GM12874 (cell line): ENCODE data around the gene TCAP.

ENCODE experiments used
- TF ChIP-seq, protein P1 (sequence below): IDR thresholded peaks from 2 replicates; pipeline ENCODE4 v1.5.1; 2011; ENCODE audit warnings: low read depth, mild to moderate bottlenecking, control low read depth, low read length, moderate library complexity; ENCODE audit not compliant: insufficient read depth

The TCAP gene

DNA sequence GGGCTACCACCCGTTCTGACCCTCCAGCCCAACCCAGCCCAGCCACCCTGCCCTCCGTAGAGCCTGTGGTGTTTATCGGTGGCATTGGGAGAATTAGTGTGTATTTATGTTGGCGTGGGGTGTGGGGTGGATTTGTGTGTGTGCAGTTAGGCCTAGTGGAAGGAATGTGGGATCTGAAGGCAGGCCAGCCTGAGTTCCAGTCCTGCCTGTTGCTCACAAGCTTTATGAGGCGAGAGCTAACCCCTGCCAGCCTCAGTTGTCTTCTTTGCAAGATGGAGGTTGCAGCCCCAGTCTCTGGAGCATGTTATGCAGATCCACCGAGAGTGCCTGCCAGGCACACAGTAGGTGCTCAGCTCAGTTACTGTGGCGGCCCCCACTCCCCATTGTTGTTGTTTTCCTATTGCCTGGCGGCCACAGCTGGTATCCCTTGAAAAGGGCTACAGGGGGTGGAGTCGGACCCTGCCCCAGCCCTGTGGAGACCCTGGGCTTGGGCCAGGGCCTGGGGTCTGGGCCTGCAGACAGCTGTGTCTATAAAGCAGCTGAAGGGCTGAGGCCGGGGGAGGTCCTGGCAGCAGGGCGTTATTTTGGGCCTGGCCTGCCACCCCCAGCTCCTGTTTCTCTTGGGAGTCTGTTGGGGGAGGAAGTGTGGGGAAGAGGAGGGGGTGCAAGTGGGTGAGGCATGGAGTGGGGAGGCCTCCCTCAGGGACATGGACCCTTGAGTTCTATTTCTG, 39.8 kb downstream of the TCAP start:
- TF ChIP-seq, protein P1, sequence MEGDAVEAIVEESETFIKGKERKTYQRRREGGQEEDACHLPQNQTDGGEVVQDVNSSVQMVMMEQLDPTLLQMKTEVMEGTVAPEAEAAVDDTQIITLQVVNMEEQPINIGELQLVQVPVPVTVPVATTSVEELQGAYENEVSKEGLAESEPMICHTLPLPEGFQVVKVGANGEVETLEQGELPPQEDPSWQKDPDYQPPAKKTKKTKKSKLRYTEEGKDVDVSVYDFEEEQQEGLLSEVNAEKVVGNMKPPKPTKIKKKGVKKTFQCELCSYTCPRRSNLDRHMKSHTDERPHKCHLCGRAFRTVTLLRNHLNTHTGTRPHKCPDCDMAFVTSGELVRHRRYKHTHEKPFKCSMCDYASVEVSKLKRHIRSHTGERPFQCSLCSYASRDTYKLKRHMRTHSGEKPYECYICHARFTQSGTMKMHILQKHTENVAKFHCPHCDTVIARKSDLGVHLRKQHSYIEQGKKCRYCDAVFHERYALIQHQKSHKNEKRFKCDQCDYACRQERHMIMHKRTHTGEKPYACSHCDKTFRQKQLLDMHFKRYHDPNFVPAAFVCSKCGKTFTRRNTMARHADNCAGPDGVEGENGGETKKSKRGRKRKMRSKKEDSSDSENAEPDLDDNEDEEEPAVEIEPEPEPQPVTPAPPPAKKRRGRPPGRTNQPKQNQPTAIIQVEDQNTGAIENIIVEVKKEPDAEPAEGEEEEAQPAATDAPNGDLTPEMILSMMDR, result no peak

DNA sequence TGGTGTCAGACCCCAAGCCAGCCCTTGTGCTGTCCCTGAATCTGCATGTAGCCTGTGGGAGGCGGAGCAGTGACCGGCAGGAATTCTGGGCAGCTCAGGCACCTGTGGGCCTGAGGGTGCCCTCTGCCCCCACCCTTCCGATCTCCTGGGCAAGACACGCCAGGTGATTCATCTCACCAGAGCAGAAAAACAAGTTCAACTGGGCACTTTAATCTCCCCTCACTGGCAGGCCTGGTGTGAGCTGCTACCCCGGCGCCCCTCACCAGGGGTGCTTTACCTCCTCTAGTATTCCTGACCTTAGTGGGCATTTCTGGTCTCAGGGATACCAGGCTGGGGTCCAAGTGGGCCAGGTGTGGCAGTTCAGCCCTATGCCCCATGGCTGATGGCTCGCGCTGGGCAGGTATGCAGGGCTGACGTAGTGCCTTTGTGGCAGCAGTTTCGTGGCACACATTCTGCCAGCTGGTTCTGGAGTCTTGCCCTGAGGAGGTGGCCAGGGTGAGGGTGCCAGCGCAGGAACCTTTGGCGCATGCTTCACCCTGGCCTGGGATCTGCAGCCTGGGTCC, 40.7 kb downstream of the TCAP start:
- TF ChIP-seq, protein P1, result no peak

DNA sequence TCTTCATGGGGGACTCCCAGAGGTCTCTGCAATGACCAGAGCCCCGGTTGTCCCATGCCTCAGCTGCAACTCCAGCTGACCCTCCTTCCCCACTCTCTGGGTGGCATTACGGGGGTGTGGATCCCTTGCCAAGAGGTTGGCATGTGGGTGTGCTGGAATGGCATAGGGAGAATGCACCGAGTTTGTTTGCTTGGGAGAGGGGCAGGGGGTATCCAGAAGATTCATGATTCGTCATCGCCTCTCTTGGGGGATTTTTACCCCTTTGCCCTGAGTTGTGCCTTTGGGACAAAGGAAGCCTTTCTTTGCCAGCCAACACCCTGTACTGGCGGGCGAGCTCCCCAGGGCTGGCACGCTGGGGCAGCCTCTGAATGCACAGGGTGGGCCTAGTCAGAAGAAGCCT, 41.2 kb downstream of the TCAP start:
- TF ChIP-seq, protein P1, result no peak

DNA sequence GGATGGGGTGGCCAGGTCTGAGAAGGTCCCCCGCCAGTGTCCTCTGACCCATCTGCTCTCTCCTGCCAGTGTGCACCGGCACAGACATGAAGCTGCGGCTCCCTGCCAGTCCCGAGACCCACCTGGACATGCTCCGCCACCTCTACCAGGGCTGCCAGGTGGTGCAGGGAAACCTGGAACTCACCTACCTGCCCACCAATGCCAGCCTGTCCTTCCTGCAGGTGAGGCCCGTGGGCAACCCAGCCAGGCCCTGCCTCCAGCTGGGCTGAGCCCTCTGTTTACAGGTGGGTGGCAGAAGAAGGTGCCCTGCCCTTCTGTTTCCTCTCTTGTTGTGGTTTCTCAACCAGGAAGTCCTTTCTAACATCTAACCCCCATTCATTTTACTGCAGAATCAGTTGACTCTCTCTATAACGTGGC, 41.8 kb downstream of the TCAP start:
- TF ChIP-seq, protein P1, result no peak

DNA sequence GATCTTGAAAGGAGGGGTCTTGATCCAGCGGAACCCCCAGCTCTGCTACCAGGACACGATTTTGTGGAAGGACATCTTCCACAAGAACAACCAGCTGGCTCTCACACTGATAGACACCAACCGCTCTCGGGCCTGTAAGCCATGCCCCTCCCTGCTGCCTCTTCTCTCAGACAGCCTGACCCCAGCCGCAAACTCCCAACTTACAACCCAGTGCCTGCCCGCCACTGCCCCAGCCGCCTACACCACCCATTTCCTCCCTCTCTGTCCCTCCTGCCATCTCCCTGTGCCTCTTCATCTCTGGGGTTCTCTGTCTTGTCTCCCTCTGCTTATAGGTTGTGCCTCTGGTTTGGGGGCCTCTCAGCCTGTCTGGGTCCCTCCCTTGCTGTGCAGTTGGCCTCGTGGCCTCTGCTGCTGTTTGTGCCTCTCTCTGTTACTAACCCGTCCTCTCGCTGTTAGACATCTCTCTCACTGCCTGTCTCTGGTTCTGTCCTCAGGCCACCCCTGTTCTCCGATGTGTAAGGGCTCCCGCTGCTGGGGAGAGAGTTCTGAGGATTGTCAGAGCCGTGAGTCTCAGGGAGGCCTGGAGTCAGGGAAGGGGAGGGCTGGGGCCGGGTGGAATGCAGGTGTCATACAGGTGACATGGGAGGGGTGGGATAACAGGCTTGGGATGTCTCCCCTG, 44.3 kb downstream of the TCAP start:
- TF ChIP-seq, protein P1, result no peak

DNA sequence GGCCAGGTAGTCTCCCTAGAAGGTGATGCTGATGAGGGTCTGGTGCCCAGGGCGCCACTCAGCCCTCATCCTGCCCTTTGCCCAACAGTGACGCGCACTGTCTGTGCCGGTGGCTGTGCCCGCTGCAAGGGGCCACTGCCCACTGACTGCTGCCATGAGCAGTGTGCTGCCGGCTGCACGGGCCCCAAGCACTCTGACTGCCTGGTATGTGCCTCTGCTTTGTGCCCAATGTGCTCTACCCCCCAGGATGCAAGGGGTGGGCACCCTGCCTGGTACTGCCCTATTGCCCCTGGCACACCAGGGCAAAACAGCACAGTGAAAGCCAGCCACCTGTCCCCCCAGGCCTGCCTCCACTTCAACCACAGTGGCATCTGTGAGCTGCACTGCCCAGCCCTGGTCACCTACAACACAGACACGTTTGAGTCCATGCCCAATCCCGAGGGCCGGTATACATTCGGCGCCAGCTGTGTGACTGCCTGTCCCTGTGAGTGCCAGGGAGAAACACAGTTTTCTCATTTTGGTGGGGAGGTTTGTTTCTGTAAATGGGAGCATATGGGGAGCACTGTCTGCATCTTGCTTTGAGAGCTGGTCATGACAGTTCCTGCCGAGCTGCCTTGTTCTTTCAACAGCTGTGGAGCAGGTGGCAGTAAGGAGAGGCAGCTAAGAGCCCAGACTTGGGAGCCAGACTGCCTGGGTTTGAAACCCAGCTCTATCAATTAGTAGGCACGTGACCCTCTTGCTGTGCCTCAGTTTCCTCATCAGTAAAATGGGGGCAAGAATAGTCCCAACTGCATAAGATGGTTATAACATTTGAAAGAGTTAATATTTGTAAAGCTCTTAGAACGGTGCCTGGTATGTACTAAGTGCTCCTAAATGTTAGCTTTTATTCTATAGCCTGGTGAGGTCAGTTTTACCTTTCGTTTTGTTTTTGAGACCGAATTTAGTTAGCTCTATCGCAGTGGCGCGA, 45.1 kb downstream of the TCAP start:
- TF ChIP-seq, protein P1, result no peak
